GM21526 (cell line): ENCODE measurements around the gene ELP6.
A peak's percentile ranks its signal among the peaks of the same experiment; 100 is the strongest.
"Not testable (repeated sequence)": the region's sequence is repeated elsewhere in the genome, so short reads cannot be mapped to it uniquely, and the experiment has no call there.

ENCODE experiments used
- ATAC-seq: cut with Tn5 transposase; IDR thresholded peaks from one replicate; pipeline ENCODE4 v1.9.1; 2021; ENCODE audit warnings: moderate library complexity; ENCODE audit not compliant: unreplicated experiment, low FRiP score

Gene ELP6

GRCh38 chr3:47515100-47515499 lies 1.6 kb upstream of the ELP6 start:
- ATAC-seq: no peak

GRCh38 chr3:47512416-47513124 lies 942 bp downstream of the ELP6 start:
- no peak for ATAC-seq

- ATAC-seq: not testable (repeated sequence)
These were observed 8.2 kb downstream of the ELP6 start for GRCh38 chr3:47505267-47505666.

- ATAC-seq: no peak
These were observed 9.4 kb downstream of the ELP6 start for GRCh38 chr3:47504113-47504512.

GRCh38 chr3:47503033-47503432 lies 10.5 kb downstream of the ELP6 start:
- ATAC-seq: no peak

GRCh38 chr3:47496892-47497291 lies 16.6 kb downstream of the ELP6 start:
- ATAC-seq: no peak

GRCh38 chr3:47495886-47496285 lies 17.6 kb downstream of the ELP6 start:
- no peak for ATAC-seq

GRCh38 chr3:47495111-47495510 lies 18.4 kb downstream of the ELP6 start:
- ATAC-seq: no peak

- ATAC-seq: no peak
These were observed 21.7 kb downstream of the ELP6 start for GRCh38 chr3:47491777-47492176.

GRCh38 chr3:47491186-47491585 lies 22.3 kb downstream of the ELP6 start:
- ATAC-seq: no peak

- no peak for ATAC-seq
These were observed 26.2 kb downstream of the ELP6 start for GRCh38 chr3:47487265-47487664.

GRCh38 chr3:47485812-47486211 lies 27.7 kb downstream of the ELP6 start:
- ATAC-seq: no peak

GRCh38 chr3:47482366-47482765 lies 31.1 kb downstream of the ELP6 start:
- ATAC-seq: no peak

- not testable (repeated sequence) for ATAC-seq
These were observed 31.7 kb downstream of the ELP6 start for GRCh38 chr3:47481763-47482162.

- not testable (repeated sequence) for ATAC-seq
These were observed 33.2 kb downstream of the ELP6 start for GRCh38 chr3:47480267-47480666.

- ATAC-seq: no peak
These were observed 33.7 kb downstream of the ELP6 start for GRCh38 chr3:47479826-47480160.

- no peak for ATAC-seq
These were observed 35.5 kb downstream of the ELP6 start for GRCh38 chr3:47478022-47478421.

- no peak for ATAC-seq
These were observed 36.8 kb downstream of the ELP6 start for GRCh38 chr3:47476644-47477199.

GRCh38 chr3:47476330-47476626 lies 37.2 kb downstream of the ELP6 start:
- no peak for ATAC-seq

- ATAC-seq: peak; percentile 83
These were observed 37.8 kb downstream of the ELP6 start, which contains the start of gene SCAP for GRCh38 chr3:47475570-47476329. SCAP (minus strand) TSS chr3:47475941; CDS start chr3:47442993, 32,948 bp downstream.

GRCh38 chr3:47475029-47475569 lies 38.4 kb downstream of the ELP6 start:
- ATAC-seq: peak; percentile 8

GRCh38 chr3:47473391-47473790 lies 40.1 kb downstream of the ELP6 start:
- no peak for ATAC-seq
